Ectodermal cell (in vitro differentiated cells): Measurements from ENCODE around the gene IL4R.

Source experiments
- H3K27ac ChIP-seq: 2 replicates; pipeline ENCODE4 v1.7.0; 2013; ENCODE audit warnings: mild to moderate bottlenecking, low read depth, low read length; ENCODE audit not compliant: insufficient read depth, poor library complexity, severe bottlenecking
- H3K27me3 ChIP-seq: 2 replicates; pipeline ENCODE4 v1.7.0; 2013; ENCODE audit warnings: mild to moderate bottlenecking, low read length; ENCODE audit not compliant: insufficient read depth, control insufficient read depth, poor library complexity, severe bottlenecking
- H3K36me3 ChIP-seq: one replicate; pipeline ENCODE4 v1.7.0; 2013; ENCODE audit warnings: low read length; ENCODE audit not compliant: control insufficient read depth, insufficient read depth
- H3K4me1 ChIP-seq: one replicate; pipeline ENCODE4 v1.7.0; 2013; ENCODE audit warnings: low read length; ENCODE audit not compliant: control insufficient read depth, insufficient read depth
- H3K4me3 ChIP-seq: 2 replicates; pipeline ENCODE4 v1.7.0; 2013; ENCODE audit warnings: low read depth, low read length, control low read depth; ENCODE audit not compliant: insufficient read depth
- H3K9me3 ChIP-seq: 2 replicates; pipeline ENCODE4 v1.7.0; 2013; ENCODE audit warnings: mild to moderate bottlenecking, low read length, moderate library complexity; ENCODE audit not compliant: control insufficient read depth
- WGBS, 2 experiments: methylation state at CpG; one replicate each; pipeline ENCODE4 v1.1.7; 2013; ENCODE audit warnings: missing lambda C conversion rate in 2 of 2; 5-methylcytosine and 5-hydroxymethylcytosine counted together

Gene IL4R

DNA sequence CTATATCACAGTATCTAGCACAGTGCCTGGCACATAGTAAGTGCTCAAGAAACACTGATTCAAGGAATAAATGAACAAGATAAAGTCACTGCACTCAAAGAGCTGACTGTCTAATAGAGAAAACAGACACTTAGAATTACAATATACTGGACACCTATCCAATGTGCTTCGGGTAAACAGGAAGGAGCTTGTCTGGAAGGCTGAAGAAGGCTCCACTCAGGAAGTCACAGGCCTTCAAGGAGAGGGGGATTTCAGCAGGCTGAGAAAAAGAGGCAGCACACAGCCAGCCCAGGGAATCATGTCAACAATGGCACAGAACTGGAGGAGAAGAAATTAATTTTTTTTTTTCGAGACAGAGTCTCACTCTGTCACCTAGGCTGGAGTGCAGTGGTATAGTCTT is 9.7 kb upstream of the IL4R start:
- Histone ChIP-seq H3K4me1 (no peaks in the 10 kb centered on the region), H3K4me3 (no peak overlapping the region), H3K36me3 (no peaks in the 10 kb centered on the region), H3K27me3 (no peaks in the 10 kb centered on the region), H3K9me3 (no peaks in the 10 kb centered on the region), H3K27ac (no peak overlapping the region)
- 88 to 93% methylated on average over 2 of the region's 2 CpGs for WGBS, 2 experiments

DNA sequence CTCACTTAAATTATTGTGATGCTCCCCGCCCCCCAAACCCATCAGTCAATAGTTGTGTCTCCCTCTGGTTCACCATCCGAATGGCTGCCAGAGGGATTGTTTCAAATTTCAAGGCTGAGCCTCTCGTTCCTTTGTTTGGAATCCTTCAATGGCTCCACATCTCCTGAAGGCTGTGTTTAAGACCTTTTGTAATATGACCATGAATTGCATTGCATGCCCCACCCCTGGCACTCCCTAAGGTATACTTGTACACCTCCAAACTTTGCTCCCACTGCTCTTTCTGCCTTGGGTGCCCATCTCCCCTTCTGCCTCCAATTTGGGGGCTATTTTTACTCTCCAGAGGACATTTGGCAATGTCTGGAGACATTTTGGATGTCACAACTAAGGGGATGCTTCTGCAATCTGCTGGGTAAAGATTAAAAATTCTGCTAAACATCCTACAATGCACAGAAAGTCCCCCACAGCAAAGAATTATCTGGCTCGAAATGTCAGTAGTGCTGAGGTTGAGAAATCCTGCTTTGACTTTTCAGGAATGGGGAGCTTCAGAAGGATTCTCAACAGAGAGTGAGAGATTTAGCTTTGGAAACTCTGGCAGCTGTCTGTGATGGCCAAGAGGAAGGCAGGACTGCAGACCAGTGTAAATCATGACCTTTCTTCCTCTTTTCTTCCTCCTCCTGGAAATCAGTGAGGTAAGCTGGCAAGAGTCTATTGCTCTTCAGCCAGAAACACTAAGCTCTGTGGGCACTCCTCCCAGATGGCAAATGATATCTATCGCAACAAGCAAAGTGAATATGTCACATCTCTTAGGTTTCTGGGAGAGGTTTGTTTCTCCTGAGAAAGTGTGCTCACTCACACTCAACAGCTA is 8.7 kb upstream of the IL4R start:
- Histone ChIP-seq H3K27ac (no peak overlapping the region), H3K36me3 (no peaks in the 10 kb centered on the region), H3K4me3 (no peak overlapping the region), H3K9me3 (no peaks in the 10 kb centered on the region), H3K4me1 (no peaks in the 10 kb centered on the region), H3K27me3 (no peaks in the 10 kb centered on the region)
- WGBS, 2 experiments = 78 to 81% methylated on average over 5 of the region's 5 CpGs

DNA sequence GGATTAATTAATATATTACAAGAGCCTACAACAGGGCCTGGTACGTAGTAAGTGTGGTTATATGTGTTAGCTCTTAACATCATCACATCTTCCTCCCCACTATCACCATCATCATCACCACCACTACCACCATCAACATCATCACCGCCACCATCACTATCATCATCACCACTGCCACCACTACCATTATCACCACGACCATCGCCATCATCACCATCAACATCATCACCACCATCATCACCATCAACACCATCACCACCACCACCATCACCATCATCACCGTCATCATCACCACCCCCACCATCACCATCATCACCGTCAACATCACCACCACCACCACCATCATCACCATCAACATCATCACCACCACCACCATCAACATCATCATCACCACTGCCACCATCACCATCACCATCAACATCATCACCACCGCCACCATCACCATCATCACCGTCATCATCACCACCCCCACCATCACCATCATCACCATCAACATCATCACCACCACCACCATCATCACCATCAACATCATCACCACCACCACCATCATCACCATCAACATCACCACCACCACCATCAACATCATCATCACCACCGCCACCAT is 7.8 kb upstream of the IL4R start:
- Histone ChIP-seq H3K4me1 (no peaks in the 10 kb centered on the region), H3K36me3 (no peaks in the 10 kb centered on the region), H3K27ac (no peak overlapping the region), H3K9me3 (no peaks in the 10 kb centered on the region), H3K27me3 (peaks cover 5% of the 10 kb centered on the region), H3K4me3 (no peak overlapping the region)
- WGBS, 2 experiments = 91 to 92% methylated on average over 8 of the region's 9 CpGs

DNA sequence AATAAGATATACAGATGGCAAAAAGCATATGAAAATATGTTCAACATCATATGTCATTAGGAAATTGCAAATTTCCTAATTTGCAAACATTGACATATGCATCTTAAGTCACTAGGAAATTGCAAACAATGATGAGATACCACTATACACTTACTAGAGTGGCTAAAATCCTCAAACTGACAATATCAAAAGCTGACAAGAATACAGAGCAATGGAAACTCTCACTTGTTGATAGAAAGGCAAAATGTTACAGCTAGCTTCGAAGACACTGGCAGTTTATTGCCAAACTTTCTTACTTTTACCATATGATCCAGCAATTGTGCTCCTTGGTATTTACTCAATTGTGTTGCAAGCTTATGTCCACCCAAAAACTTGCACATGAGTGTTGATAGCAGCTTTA is 5.0 kb upstream of the IL4R start:
- H3K27ac ChIP-seq = no peak overlapping the region
- H3K27me3 ChIP-seq = peaks cover 29% of the 10 kb centered on the region
- no peaks in the 10 kb centered on the region for H3K4me1 ChIP-seq
- no peak overlapping the region for H3K4me3 ChIP-seq
- no peaks in the 10 kb centered on the region for H3K9me3 ChIP-seq
- WGBS, 2 experiments = 95 to 100% methylated on average over 1 of the region's 1 CpG
- no peaks in the 10 kb centered on the region for H3K36me3 ChIP-seq

DNA sequence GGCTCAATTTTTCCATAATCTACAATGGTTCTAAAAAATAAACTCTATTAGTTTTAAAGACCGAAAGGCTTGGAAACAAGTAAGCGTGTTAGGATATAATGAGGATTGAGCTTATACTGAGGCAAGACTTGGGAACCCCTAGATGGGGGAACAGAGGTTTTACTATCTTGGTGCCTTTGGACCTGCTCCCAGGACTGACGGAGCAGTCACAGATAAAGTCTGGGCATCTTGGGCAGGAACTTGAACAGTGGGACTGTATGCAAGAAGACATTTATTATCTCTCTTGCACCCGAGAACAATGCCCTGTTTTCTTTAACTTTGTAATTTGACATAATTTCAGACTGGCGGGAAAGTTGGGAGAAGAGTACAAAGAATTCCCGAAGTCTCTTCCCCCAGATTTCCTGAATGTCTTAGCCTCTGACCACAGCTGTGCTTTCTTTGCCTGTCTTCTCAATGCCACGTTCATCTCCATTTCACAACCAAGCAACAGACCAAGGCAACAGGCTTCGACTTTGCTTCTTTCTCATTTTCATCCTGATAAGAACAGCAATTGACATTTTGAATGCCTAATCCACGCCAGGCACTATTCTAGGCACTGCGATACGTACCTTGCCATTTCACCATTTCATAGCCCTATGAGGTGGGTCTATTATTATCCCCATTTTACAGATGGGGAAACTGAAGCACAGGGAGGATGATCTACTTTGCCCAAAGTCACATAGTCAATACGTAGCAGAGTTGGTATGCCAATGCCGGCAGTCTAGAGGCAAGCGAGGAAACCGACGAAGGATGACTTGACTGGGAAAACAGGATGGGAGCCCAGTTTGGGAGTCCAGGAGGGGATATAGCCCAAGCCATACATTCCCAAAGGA is 3.0 kb upstream of the IL4R start:
- H3K27ac ChIP-seq = no peak overlapping the region
- no peaks in the 10 kb centered on the region for H3K4me1 ChIP-seq
- H3K27me3 ChIP-seq = peaks cover 37% of the 10 kb centered on the region
- H3K4me3 ChIP-seq = no peak overlapping the region
- H3K9me3 ChIP-seq = no peaks in the 10 kb centered on the region
- 83 to 87% methylated on average over 16 of the region's 16 CpGs for WGBS, 2 experiments
- H3K36me3 ChIP-seq = no peaks in the 10 kb centered on the region

DNA sequence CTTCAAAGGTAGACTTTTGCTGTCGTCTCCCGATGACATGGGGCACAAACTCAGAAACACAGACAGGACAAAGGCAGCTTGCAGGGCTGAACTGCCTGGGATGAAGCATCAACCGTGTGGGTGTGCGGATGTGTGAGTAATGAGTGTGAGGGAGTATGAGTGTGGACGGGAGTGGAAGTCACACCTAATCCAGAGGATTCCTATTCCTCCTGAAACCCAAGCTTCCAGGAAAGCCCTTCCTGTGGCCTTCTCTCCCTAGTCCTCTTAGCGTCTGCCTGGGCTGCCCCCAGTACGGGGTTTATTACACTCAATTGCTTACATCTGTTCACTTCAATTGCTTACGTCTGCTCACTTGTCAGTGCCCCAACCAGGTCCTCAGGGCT is 2.3 kb upstream of the IL4R start:
- no peak overlapping the region for H3K4me3 ChIP-seq

DNA sequence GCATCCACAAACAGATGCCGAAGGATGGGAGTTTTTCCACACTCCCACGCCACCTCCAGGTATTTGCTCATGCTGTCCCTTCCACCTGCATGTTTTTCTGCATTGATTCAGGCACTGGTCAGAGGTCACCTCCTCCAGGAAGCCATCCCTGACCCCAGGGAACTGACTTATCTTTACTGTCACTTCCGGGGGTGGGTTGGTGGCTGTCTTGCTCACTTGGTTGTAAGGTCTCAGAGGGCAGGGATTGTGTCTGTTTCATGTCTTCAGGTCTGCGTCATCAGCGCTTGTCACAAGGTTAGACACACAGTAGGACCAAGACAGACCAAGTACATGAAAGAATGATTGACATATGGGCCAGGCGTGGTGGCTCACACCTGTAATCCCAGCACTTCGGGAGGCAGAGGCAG is 1.9 kb upstream of the IL4R start:
- H3K27me3 ChIP-seq = peaks cover 37% of the 10 kb centered on the region
- 92 to 94% methylated on average over 7 of the region's 7 CpGs for WGBS, 2 experiments
- H3K4me3 ChIP-seq = no peak overlapping the region
- H3K9me3 ChIP-seq = no peaks in the 10 kb centered on the region
- H3K36me3 ChIP-seq = no peaks in the 10 kb centered on the region
- H3K4me1 ChIP-seq = no peaks in the 10 kb centered on the region
- H3K27ac ChIP-seq = no peak overlapping the region

More for the DNA sequence above, 2.3 kb upstream of the IL4R start:
- H3K27ac ChIP-seq = no peak overlapping the region
- no peaks in the 10 kb centered on the region for H3K9me3 ChIP-seq
- H3K4me1 ChIP-seq = no peaks in the 10 kb centered on the region
- 77 to 81% methylated on average over 8 of the region's 8 CpGs for WGBS, 2 experiments
- H3K36me3 ChIP-seq = no peaks in the 10 kb centered on the region
- peaks cover 37% of the 10 kb centered on the region for H3K27me3 ChIP-seq

DNA sequence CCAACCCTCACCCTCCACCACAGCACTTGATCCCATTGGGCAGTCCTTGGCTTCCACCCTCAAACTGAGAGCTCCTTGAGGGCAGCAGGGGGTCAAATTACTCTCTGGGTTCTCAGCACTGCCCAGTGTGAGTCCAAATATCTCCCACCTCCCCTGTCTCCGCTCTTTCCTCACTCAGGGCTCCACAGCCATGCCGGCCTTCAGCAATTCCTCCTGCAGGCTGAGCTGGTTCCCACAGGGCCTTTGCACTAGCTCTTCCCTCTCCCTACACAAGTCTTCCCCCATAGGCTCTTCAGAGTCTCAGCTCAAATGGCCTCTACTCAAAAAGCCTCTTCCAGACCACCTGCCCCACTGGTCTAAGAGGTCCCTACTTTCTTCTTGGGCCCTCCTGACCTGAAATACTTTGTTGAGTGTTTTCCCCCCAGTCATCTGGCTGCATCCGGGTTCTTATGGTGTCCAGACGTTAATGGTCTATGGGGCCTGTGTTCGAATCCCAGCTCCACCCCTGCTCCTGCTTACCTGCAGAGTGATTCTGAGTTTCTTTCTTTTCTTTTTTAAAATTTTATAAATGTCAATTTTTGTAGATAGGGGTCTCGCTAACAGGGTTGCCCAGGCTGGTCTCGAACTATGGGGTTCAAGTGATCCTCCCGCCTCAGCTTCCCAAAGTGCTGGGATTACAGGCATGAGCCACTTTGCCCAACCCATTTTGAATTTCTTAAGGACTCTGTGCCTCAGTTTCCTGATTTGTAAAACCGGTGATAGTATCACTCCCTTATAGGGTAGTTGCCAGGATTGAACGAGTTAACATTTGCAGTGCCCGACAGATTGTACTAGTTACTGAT is 973 bp upstream of the IL4R start:
- 79% methylated on average over 11 of the region's 11 CpGs for WGBS, 2 experiments
- Histone ChIP-seq H3K4me1 (no peaks in the 10 kb centered on the region), H3K9me3 (no peaks in the 10 kb centered on the region), H3K36me3 (no peaks in the 10 kb centered on the region), H3K27me3 (peaks cover 37% of the 10 kb centered on the region), H3K4me3 (peak overlapping the region; percentile 73), H3K27ac (no peak overlapping the region)

DNA sequence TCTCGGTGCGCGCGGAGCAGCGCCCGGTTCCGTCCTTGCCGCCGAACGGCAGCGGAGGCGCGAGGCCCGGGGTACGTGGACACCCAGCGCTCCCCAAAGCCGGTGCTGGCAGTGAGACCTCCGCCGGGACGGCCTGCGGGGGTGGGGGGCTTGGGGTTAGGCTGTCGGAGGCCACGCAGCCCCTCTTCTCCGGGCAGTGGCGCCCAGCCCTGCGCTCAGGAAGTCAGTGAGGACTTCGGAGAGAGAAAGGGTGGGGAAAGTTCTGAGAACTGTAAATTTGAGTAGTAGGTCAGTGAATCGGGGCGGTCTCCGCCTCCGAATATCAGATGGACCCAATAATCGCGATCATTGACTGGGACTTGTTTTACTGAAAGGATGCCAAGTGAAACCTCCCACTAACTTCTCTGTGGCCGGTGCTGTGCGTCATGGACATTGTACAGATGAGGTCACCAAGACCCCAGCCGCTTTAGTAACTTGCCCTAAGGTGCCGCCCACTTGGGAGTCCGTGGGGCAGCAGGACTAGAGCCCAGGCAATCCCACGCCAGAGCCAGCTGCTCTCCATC is 468 bp downstream of the IL4R start:
- Histone ChIP-seq H3K27me3 (peaks cover 37% of the 10 kb centered on the region), H3K4me3 (peak overlapping the region; percentile 73), H3K27ac (no peak overlapping the region), H3K4me1 (no peaks in the 10 kb centered on the region), H3K36me3 (no peaks in the 10 kb centered on the region), H3K9me3 (no peaks in the 10 kb centered on the region)
- WGBS, 2 experiments = 3 to 4% methylated on average over 39 of the region's 39 CpGs
